Colonic mucosa (tissue), 4 donors: Measurements from ENCODE around the gene CACNA2D2. TPM values are rescaled to one million over a fixed set of nuclear protein-coding genes. Genes with fewer than 3 reads are reported as not detected.

Experiments
- DNase-seq: peaks from one replicate; pipeline ENCODE4 v3.0.0-alpha.2; 2020
- H3K27ac ChIP-seq: fragments of 200-600 bp; one replicate; pipeline ENCODE4 v1.8.0; 2021
- H3K27me3 ChIP-seq: fragments of 200-600 bp; one replicate; pipeline ENCODE4 v1.8.0; 2021
- H3K36me3 ChIP-seq: fragments of 200-600 bp; one replicate; pipeline ENCODE4 v1.8.0; 2021
- H3K4me1 ChIP-seq: fragments of 200-600 bp; one replicate; pipeline ENCODE4 v1.8.0; 2021; ENCODE audit warnings: mild to moderate bottlenecking
- H3K4me3 ChIP-seq: fragments of 200-600 bp; one replicate; pipeline ENCODE4 v1.8.0; 2021
- H3K9ac ChIP-seq, 2 donors: one replicate each; pipeline ENCODE4 v1.7.0; 2013; ENCODE audit warnings: control low read depth in 2 of 2, low read depth in 2 of 2, low read length in 2 of 2
- H3K9me3 ChIP-seq: fragments of 200-600 bp; one replicate; pipeline ENCODE4 v1.8.0; 2021
- intact Hi-C: fragments of 100-400 bp; cut with DNase I; formaldehyde crosslinking; loops from one replicate; pipeline ENCODE4 v1.14.1; 2022
- total RNA-seq, 2 donors: library from RNA; stranded (reverse); fragmentation: NEBNext Ultra II Directional in 1 of 2; extraction: Animal tissue kit (Norgen Biotek cat#: 25700) in 1 of 2; gene quantifications; one replicate each; pipeline ENCODE4 v1.2.1, GENCODE V29; 2021
- TF ChIP-seq, protein P1 (sequence below): fragments of 200-600 bp; IDR thresholded peaks from one replicate; pipeline ENCODE4 v1.8.0; 2022; ENCODE audit warnings: antibody characterized with exemption, mild to moderate bottlenecking
- donor health status: healthy.
- donor health status: DM: no; HTN: no; CAD: no.
- donor health status: DM: no; HTN: no; CAD: no.

CACNA2D2 gene
- total RNA-seq, 2 donors from 2014 or later, result 2.4 to 3.3 TPM

DNA sequence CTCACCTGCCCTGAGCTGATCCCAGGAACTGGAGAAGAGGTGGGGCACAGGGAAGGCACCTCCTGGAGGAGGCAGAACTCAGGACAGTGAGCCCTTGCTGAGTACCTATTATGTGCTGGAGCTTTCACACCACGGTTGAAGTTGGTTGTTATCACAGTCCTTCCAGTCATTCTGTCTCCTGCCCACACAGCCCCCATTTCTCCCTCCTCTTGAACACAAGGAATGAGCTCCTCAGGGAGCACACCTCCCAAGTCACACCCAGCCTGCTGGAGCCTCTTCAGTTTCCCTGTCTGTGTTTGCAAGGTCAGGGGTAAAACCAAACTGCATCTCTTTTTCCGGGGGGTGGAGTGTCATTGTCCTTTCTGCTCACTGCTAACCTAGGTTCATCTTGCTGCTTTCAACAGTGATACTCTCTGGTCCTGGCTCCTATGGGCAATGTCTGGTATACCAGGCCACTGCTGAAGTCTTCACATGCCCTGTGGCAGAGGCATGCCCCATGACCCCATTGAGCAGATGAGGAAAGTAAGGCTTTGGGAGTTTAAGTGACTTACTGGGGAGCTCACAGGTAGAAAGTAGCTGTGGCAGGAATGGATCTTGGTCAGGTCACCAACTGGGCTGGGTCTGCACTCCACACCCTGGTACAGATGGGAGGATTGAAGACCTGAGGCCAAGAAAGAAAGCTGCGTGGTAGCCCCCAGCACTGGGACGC, 34.1 kb upstream of the CACNA2D2 start:
- Histone ChIP-seq H3K27me3 (no peaks in the 10 kb centered on the region), H3K36me3 (no peaks in the 10 kb centered on the region), H3K4me1 (no peaks in the 10 kb centered on the region), H3K9ac (no peak overlapping the region), H3K9me3 (no peaks in the 10 kb centered on the region), H3K27ac (no peak overlapping the region), H3K4me3 (no peak overlapping the region)
- TF ChIP-seq, protein P1, sequence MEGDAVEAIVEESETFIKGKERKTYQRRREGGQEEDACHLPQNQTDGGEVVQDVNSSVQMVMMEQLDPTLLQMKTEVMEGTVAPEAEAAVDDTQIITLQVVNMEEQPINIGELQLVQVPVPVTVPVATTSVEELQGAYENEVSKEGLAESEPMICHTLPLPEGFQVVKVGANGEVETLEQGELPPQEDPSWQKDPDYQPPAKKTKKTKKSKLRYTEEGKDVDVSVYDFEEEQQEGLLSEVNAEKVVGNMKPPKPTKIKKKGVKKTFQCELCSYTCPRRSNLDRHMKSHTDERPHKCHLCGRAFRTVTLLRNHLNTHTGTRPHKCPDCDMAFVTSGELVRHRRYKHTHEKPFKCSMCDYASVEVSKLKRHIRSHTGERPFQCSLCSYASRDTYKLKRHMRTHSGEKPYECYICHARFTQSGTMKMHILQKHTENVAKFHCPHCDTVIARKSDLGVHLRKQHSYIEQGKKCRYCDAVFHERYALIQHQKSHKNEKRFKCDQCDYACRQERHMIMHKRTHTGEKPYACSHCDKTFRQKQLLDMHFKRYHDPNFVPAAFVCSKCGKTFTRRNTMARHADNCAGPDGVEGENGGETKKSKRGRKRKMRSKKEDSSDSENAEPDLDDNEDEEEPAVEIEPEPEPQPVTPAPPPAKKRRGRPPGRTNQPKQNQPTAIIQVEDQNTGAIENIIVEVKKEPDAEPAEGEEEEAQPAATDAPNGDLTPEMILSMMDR, result no peak
- intact Hi-C loops, result no loop called here
- DNase-seq, result no peak

DNA sequence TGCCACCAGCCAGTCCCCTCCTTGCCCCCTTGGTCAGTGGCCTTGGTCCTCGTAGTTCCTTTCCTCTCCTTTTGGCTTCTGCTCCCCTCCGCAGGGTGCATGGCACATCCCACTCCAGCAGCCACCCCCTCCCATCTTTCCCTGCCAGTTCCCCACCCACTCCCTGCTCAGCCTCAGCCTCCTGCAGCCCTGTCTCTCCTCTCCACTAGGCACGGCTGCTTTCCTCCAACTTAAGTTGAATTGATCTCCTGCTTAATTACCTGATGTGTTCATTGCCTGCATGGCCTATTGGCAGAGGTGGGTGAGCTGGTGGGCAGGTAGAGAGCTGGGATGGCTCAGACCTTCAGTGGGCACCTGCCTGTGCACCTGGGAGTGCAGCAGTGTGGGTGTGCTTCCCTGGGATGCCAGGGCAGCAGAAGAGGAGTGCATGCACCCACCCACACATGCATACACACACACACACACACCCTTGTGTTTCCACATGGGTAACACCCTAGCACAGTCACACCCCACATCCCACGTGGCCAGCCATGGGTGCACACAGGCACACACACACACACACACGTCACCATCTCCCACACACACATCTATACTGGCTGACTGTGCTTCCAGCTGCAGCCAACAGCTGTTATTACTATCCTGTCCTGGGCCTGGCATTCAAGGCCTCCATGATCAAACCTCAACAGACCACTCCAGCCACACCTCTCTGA, 33.2 kb upstream of the CACNA2D2 start:
- no peaks in the 10 kb centered on the region for H3K4me1 ChIP-seq
- intact Hi-C loops, result no loop called here
- H3K27ac ChIP-seq, result no peak overlapping the region
- TF ChIP-seq, protein P1, result no peak
- no peak overlapping the region for H3K4me3 ChIP-seq
- no peak for DNase-seq
- H3K36me3 ChIP-seq, result no peaks in the 10 kb centered on the region
- no peak overlapping the region for H3K9ac ChIP-seq
- no peaks in the 10 kb centered on the region for H3K27me3 ChIP-seq
- H3K9me3 ChIP-seq, result no peaks in the 10 kb centered on the region

DNA sequence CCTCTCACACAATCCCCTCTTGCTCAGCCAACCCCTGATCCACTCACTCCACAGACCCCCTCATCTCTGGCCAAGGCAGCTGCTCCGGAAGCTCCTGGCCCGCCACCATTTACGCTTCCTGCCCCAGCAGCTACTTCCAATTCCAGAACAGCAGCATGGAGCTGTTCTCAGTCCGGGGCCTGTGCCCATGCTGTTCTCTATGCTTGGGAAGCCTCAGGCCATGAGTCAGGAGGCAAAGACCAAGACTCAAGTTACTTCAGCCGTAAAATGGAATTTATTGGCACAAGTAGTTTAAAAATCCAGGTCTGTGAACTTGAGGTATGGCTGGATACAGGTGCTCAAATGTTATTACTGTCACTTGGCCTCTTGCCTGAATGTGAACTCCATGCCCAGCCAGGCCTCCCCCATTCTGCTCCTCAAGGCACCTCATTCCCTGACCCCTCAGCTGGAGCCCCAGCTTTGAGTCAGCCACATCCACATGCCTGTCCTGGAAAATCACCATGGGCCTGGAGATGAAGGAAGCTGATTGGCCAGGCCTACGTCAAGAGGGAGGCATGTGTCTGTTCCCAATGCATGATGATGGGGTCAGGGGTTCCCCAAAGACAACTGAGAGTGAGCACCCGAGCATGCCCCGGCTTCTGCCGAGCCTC, 31.4 kb upstream of the CACNA2D2 start:
- no peaks in the 10 kb centered on the region for H3K27me3 ChIP-seq
- intact Hi-C loops, result no loop called here
- no peaks in the 10 kb centered on the region for H3K36me3 ChIP-seq
- no peak for DNase-seq
- no peak overlapping the region for H3K9ac ChIP-seq
- no peak overlapping the region for H3K27ac ChIP-seq
- TF ChIP-seq, protein P1, result no peak
- H3K9me3 ChIP-seq, result no peaks in the 10 kb centered on the region
- H3K4me3 ChIP-seq, result no peak overlapping the region
- no peaks in the 10 kb centered on the region for H3K4me1 ChIP-seq

DNA sequence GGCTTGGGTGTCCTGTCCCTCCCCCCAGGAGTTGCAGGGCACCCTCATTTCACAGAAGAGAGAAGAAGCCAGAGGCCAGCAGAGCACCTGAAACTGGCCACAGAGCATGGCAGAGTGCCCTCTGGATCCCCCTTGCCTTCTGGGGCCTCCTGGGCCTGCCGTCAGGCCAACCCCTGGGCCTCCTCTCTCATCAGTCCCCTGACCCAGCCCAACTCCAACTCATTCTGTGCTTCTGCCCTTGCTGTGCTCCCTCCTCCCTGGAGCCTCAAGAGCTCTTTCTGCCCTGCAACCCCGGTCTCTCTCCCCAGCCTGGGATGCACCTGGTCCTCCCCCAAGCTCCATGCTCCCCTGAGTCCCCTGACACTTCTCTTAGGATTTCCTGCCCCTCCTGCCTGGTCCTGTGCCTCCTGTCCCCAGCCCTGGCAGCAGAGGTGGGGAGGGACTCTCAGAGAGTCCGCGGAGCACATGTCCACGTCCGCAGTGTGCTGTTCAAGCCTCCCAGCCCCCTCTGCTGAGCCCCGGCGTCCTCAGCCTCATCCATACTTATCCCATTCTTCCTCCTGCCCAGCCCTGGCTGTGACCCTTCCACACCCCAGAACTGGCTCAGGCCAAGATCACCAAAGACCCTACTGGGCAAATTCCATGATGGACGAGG, 30.5 kb upstream of the CACNA2D2 start:
- H3K27me3 ChIP-seq, result no peaks in the 10 kb centered on the region
- H3K9me3 ChIP-seq, result no peaks in the 10 kb centered on the region
- intact Hi-C loops, result no loop called here
- TF ChIP-seq, protein P1, result no peak
- H3K4me1 ChIP-seq, result no peaks in the 10 kb centered on the region
- no peak overlapping the region for H3K4me3 ChIP-seq
- no peaks in the 10 kb centered on the region for H3K36me3 ChIP-seq
- no peak overlapping the region for H3K9ac ChIP-seq
- DNase-seq, result no peak
- no peak overlapping the region for H3K27ac ChIP-seq

DNA sequence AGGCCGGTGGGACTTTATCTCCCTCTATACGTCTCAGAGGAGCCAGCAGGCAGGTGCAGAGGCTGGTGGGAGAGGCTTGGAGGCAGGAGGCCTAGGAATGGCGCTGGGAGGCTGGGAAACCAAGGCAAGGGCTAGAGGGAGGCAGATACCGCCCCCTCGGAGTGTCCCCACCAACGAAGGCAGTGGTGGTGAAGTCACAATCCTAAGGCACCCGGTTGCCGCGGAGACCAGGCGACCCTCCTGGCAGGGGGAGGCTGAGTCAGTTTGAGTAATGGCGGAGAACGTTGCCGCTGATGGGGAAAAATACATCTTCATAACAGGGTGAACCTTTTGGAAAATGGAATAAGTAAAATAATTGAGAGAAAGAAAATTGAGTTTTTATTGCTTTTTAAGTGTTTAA, 29.9 kb upstream of the CACNA2D2 start:
- Histone ChIP-seq H3K4me1 (no peaks in the 10 kb centered on the region), H3K9me3 (no peaks in the 10 kb centered on the region), H3K36me3 (no peaks in the 10 kb centered on the region), H3K27me3 (no peaks in the 10 kb centered on the region), H3K9ac (no peak overlapping the region), H3K4me3 (no peak overlapping the region), H3K27ac (no peak overlapping the region)
- intact Hi-C loops, result no loop called here
- TF ChIP-seq, protein P1, result no peak
- no peak for DNase-seq
